ENCODE measurements around the gene MYOZ3. TPM values are rescaled to one million over a fixed set of nuclear protein-coding genes. Genes with fewer than 3 reads are reported as not detected.
A peak's percentile ranks its signal among the peaks of the same experiment; 100 is the strongest.

MYOZ3 gene
- 3.2 TPM for total RNA-seq
- 1.5 TPM for polyA plus RNA-seq

GRCh38 chr5:150661086-150661485 lies at the start of gene MYOZ3:
TSS of gene MYOZ3 (plus strand) at chr5:150661251. CDS start at chr5:150662942, 1,691 bp downstream.
- Histone ChIP-seq H3K4me3 (ENCODE audit: low read depth, low read length) (no peak within 1 kb of the TSS), H3K36me3 (ENCODE audit: insufficient read depth) (no peaks in the 10 kb centered on the region), H3K4me1 (ENCODE audit: insufficient read depth) (no peaks in the 10 kb centered on the region), H3K27ac (ENCODE audit: low read depth) (peak within 1 kb of the TSS; percentile 26)
- 74% methylated on average over 7 of the region's 7 CpGs for WGBS
- DNase-seq (ENCODE audit: extremely low spot score): no peak

- no peak overlapping the region for H3K4me3 ChIP-seq (ENCODE audit: low read depth, low read length)
- no peak for DNase-seq (ENCODE audit: extremely low spot score)
- H3K36me3 ChIP-seq (ENCODE audit: insufficient read depth): no peaks in the 10 kb centered on the region
- H3K4me1 ChIP-seq (ENCODE audit: insufficient read depth): no peaks in the 10 kb centered on the region
- H3K27ac ChIP-seq (ENCODE audit: low read depth): no peak overlapping the region
- 66% methylated on average over 4 of the region's 4 CpGs for WGBS
These were observed 48.6 kb upstream of the MYOZ3 start for GRCh38 chr5:150612405-150612804.

- DNase-seq (ENCODE audit: extremely low spot score): no peak
- no peaks in the 10 kb centered on the region for H3K36me3 ChIP-seq (ENCODE audit: insufficient read depth)
- H3K4me3 ChIP-seq (ENCODE audit: low read depth, low read length): no peak overlapping the region
- no peak overlapping the region for H3K27ac ChIP-seq (ENCODE audit: low read depth)
- no peaks in the 10 kb centered on the region for H3K4me1 ChIP-seq (ENCODE audit: insufficient read depth)
- 70% methylated on average over 4 of the region's 4 CpGs for WGBS
These were observed 48.0 kb upstream of the MYOZ3 start for GRCh38 chr5:150612905-150613670.

GRCh38 chr5:150613991-150614660 lies 46.9 kb upstream of the MYOZ3 start:
- no peak overlapping the region for H3K27ac ChIP-seq (ENCODE audit: low read depth)
- no peak overlapping the region for H3K4me3 ChIP-seq (ENCODE audit: low read depth, low read length)
- WGBS: 78% methylated on average over 9 of the region's 9 CpGs
- H3K4me1 ChIP-seq (ENCODE audit: insufficient read depth): no peaks in the 10 kb centered on the region
- no peak for DNase-seq (ENCODE audit: extremely low spot score)
- no peaks in the 10 kb centered on the region for H3K36me3 ChIP-seq (ENCODE audit: insufficient read depth)

- no peaks in the 10 kb centered on the region for H3K36me3 ChIP-seq (ENCODE audit: insufficient read depth)
- no peaks in the 10 kb centered on the region for H3K4me1 ChIP-seq (ENCODE audit: insufficient read depth)
- H3K4me3 ChIP-seq (ENCODE audit: low read depth, low read length): no peak overlapping the region
- 72% methylated on average over 4 of the region's 4 CpGs for WGBS
- H3K27ac ChIP-seq (ENCODE audit: low read depth): no peak overlapping the region
- DNase-seq (ENCODE audit: extremely low spot score): no peak
These were observed 46.4 kb upstream of the MYOZ3 start for GRCh38 chr5:150614661-150615060.

GRCh38 chr5:150615141-150615699 lies 45.8 kb upstream of the MYOZ3 start:
- Histone ChIP-seq H3K4me3 (ENCODE audit: low read depth, low read length) (no peak overlapping the region), H3K36me3 (ENCODE audit: insufficient read depth) (no peaks in the 10 kb centered on the region), H3K4me1 (ENCODE audit: insufficient read depth) (no peaks in the 10 kb centered on the region), H3K27ac (ENCODE audit: low read depth) (no peak overlapping the region)
- WGBS: 18% methylated on average over 17 of the region's 17 CpGs
- DNase-seq (ENCODE audit: extremely low spot score): no peak

- Histone ChIP-seq H3K4me1 (ENCODE audit: insufficient read depth) (no peaks in the 10 kb centered on the region), H3K36me3 (ENCODE audit: insufficient read depth) (no peaks in the 10 kb centered on the region), H3K27ac (ENCODE audit: low read depth) (no peak overlapping the region), H3K4me3 (ENCODE audit: low read depth, low read length) (no peak overlapping the region)
- no peak for DNase-seq (ENCODE audit: extremely low spot score)
- 47% methylated on average over 5 of the region's 5 CpGs for WGBS
These were observed 45.0 kb upstream of the MYOZ3 start for GRCh38 chr5:150616024-150616470.

GRCh38 chr5:150616506-150616905 lies 44.5 kb upstream of the MYOZ3 start:
- WGBS: 88% methylated on average over 1 of the region's 1 CpG
- Histone ChIP-seq H3K36me3 (ENCODE audit: insufficient read depth) (no peaks in the 10 kb centered on the region), H3K4me3 (ENCODE audit: low read depth, low read length) (no peak overlapping the region), H3K4me1 (ENCODE audit: insufficient read depth) (no peaks in the 10 kb centered on the region), H3K27ac (ENCODE audit: low read depth) (no peak overlapping the region)
- DNase-seq (ENCODE audit: extremely low spot score): no peak

GRCh38 chr5:150618163-150618562 lies 42.9 kb upstream of the MYOZ3 start:
- no peak overlapping the region for H3K4me3 ChIP-seq (ENCODE audit: low read depth, low read length)
- peak overlapping the region; percentile 38 for H3K27ac ChIP-seq (ENCODE audit: low read depth)
- H3K36me3 ChIP-seq (ENCODE audit: insufficient read depth): no peaks in the 10 kb centered on the region
- H3K4me1 ChIP-seq (ENCODE audit: insufficient read depth): no peaks in the 10 kb centered on the region
- no peak for DNase-seq (ENCODE audit: extremely low spot score)
- WGBS: 62% methylated on average over 9 of the region's 9 CpGs

- 51% methylated on average over 17 of the region's 17 CpGs for WGBS
- Histone ChIP-seq H3K27ac (ENCODE audit: low read depth) (peak overlapping the region; percentile 46), H3K4me1 (ENCODE audit: insufficient read depth) (no peaks in the 10 kb centered on the region), H3K36me3 (ENCODE audit: insufficient read depth) (no peaks in the 10 kb centered on the region), H3K4me3 (ENCODE audit: low read depth, low read length) (no peak overlapping the region)
- DNase-seq (ENCODE audit: extremely low spot score): no peak
These were observed 42.3 kb upstream of the MYOZ3 start for GRCh38 chr5:150618588-150619281.

GRCh38 chr5:150619359-150620230 lies 41.5 kb upstream of the MYOZ3 start:
- peak overlapping the region; percentile 46 for H3K27ac ChIP-seq (ENCODE audit: low read depth)
- no peaks in the 10 kb centered on the region for H3K4me1 ChIP-seq (ENCODE audit: insufficient read depth)
- 52% methylated on average over 24 of the region's 24 CpGs for WGBS
- H3K36me3 ChIP-seq (ENCODE audit: insufficient read depth): no peaks in the 10 kb centered on the region
- H3K4me3 ChIP-seq (ENCODE audit: low read depth, low read length): no peak overlapping the region
- DNase-seq (ENCODE audit: extremely low spot score): no peak

GRCh38 chr5:150621301-150621700 lies 39.8 kb upstream of the MYOZ3 start:
- peaks cover 2% of the 10 kb centered on the region for H3K4me1 ChIP-seq (ENCODE audit: insufficient read depth)

GRCh38 chr5:150622157-150622556 lies 38.9 kb upstream of the MYOZ3 start:
- 78% methylated on average over 2 of the region's 2 CpGs for WGBS
- Histone ChIP-seq H3K27ac (ENCODE audit: low read depth) (no peak overlapping the region), H3K4me1 (ENCODE audit: insufficient read depth) (peaks cover 2% of the 10 kb centered on the region), H3K4me3 (ENCODE audit: low read depth, low read length) (no peak overlapping the region), H3K36me3 (ENCODE audit: insufficient read depth) (no peaks in the 10 kb centered on the region)
- DNase-seq (ENCODE audit: extremely low spot score): no peak

More at GRCh38 chr5:150621301-150621700, 39.8 kb upstream of the MYOZ3 start:
- 66% methylated on average over 5 of the region's 5 CpGs for WGBS
- DNase-seq (ENCODE audit: extremely low spot score): no peak
- Histone ChIP-seq H3K36me3 (ENCODE audit: insufficient read depth) (no peaks in the 10 kb centered on the region), H3K4me3 (ENCODE audit: low read depth, low read length) (no peak overlapping the region), H3K27ac (ENCODE audit: low read depth) (no peak overlapping the region)
